ENCODE data around the gene SLC18A2. TPM values are rescaled to one million over a fixed set of nuclear protein-coding genes. Genes with fewer than 3 reads are reported as not detected.

Gene SLC18A2
- total RNA-seq, 4 donors from 2014 or later: 0.18 to 0.95 (median 0.75) TPM

DNA sequence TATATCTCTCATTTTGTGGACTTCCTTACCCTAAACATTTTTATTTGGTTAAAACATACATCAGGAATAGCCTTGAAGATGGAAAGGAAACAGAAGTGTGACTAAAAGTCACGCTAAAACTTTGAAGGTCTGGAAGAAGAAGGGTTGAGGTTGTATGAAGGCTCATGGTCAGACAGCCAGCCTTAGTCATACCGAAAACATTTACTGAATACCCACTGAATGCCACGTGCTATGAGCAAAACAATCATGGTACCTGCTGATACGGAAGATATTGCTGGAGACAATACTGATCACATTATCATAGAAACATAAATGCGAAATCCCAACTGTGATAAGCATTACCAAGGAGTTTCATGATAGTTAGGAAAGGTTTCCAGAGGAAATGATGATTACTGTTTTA, 70.3 kb downstream of the SLC18A2 start:
- no peaks in the 10 kb centered on the region for H3K4me1 ChIP-seq
- peaks cover 0 to 8% (median 0%) of the 10 kb centered on the region in 3 donors for H3K36me3 ChIP-seq
- no peak overlapping the region for H3K27ac ChIP-seq
- no peak for TF ChIP-seq POLR2A (IDR thresholded peaks at IDR 0.05)
- TF ChIP-seq, protein P1, sequence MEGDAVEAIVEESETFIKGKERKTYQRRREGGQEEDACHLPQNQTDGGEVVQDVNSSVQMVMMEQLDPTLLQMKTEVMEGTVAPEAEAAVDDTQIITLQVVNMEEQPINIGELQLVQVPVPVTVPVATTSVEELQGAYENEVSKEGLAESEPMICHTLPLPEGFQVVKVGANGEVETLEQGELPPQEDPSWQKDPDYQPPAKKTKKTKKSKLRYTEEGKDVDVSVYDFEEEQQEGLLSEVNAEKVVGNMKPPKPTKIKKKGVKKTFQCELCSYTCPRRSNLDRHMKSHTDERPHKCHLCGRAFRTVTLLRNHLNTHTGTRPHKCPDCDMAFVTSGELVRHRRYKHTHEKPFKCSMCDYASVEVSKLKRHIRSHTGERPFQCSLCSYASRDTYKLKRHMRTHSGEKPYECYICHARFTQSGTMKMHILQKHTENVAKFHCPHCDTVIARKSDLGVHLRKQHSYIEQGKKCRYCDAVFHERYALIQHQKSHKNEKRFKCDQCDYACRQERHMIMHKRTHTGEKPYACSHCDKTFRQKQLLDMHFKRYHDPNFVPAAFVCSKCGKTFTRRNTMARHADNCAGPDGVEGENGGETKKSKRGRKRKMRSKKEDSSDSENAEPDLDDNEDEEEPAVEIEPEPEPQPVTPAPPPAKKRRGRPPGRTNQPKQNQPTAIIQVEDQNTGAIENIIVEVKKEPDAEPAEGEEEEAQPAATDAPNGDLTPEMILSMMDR (IDR thresholded peaks at IDR 0.05): no peak
- no peak for DNase-seq
- H3K27me3 ChIP-seq: no peaks in the 10 kb centered on the region
- H3K4me3 ChIP-seq: no peak overlapping the region
- no peaks in the 10 kb centered on the region for H3K9me3 ChIP-seq

DNA sequence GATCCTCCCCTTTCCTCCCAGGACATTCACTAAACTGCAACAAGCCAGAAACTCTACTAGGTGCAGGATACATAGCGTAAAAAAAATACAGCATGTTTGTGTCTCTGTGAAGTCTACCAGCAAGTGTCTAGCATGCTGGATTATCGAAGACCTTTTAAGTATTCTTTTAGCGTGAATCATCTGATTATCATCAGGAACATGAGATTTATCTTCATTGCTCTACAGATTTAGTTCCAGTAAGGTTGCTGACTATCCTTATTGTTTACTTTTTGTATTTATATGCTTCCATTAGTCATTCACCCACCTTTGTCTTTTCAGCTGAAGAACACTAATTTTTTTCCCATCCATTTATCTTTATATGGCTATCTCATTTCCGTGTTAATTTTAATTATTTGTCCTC, 71.5 kb downstream of the SLC18A2 start:
- no peak overlapping the region for H3K27ac ChIP-seq

DNA sequence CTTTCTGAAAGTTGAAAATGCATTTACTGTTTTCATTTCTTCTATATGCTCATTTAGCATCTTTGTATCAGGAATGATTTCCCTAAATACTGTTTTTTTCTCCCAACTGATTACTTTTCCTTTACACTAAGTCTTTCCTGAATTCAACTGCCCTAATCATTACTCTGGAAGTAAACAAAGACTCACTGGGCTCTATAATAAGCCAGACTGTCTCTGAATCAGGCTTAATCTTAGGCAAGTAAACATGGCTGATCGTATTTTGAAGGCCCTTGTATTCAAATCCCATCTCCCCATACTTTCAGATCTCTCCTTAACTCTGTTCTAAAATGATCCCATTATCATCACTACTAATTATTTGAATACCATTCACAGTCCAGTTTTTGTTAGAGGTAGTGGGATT, 72.7 kb downstream of the SLC18A2 start:
- Histone ChIP-seq H3K36me3 (peaks cover 0 to 11% (median 0%) of the 10 kb centered on the region in 3 donors), H3K27ac (no peak overlapping the region), H3K9me3 (no peaks in the 10 kb centered on the region), H3K4me1 (no peaks in the 10 kb centered on the region), H3K27me3 (no peaks in the 10 kb centered on the region), H3K4me3 (no peak overlapping the region)
- no peak for TF ChIP-seq POLR2A (IDR thresholded peaks at IDR 0.05)
- TF ChIP-seq, protein P1 (IDR thresholded peaks at IDR 0.05): no peak
- no peak for DNase-seq

More for the DNA sequence above, 71.5 kb downstream of the SLC18A2 start:
- DNase-seq: no peak
- H3K9me3 ChIP-seq: no peaks in the 10 kb centered on the region
- no peaks in the 10 kb centered on the region for H3K4me1 ChIP-seq
- no peaks in the 10 kb centered on the region for H3K27me3 ChIP-seq
- TF ChIP-seq, protein P1 (IDR thresholded peaks at IDR 0.05): no peak
- no peak for TF ChIP-seq POLR2A (IDR thresholded peaks at IDR 0.05)
- peaks cover 0 to 11% (median 0%) of the 10 kb centered on the region in 3 donors for H3K36me3 ChIP-seq
- H3K4me3 ChIP-seq: no peak overlapping the region

DNA sequence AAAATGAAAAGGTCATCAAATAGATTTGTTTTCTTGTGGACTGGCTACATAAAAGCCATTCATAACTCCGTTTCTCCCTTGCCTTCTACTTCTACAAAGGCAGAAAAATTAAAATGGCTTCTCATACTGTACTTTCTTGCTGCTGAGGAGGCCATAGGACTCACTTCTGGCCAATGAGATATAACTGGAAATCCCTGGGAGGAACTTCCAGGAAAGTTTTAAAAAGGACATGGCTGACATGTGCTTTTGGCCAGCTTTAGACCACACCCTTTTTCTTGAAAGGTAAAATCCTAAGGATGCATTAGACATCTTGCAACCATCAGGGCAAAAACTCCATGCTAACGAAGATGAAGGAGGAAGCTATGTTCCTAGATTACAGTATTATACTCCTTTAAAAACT, 75.8 kb downstream of the SLC18A2 start:
- Histone ChIP-seq H3K9me3 (no peaks in the 10 kb centered on the region), H3K36me3 (peaks cover 0 to 7% (median 0%) of the 10 kb centered on the region in 3 donors), H3K27ac (no peak overlapping the region), H3K27me3 (no peaks in the 10 kb centered on the region), H3K4me1 (no peaks in the 10 kb centered on the region), H3K4me3 (no peak overlapping the region)
- no peak for DNase-seq
- no peak for TF ChIP-seq POLR2A (IDR thresholded peaks at IDR 0.05)
- TF ChIP-seq, protein P1 (IDR thresholded peaks at IDR 0.05): no peak

DNA sequence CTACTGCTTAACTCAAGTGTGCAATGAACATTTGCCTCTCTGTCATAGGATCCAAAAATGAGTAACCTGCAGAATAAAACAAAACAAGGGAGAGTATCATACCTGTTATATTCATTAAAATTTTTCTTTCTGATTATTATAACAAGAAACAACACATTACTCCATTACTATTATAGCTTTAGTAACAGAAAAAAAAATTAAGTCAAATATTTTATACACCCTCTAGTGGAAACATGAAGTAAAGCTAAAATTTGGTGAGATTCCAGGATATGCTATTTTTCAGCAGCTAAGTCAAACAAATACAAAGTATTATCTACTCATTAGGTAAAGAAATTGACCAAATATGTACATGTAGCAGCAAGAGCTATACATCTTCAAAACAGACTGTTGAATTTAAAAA, 78.0 kb downstream of the SLC18A2 start:
- DNase-seq: no peak
- peaks cover 0 to 4% (median 0%) of the 10 kb centered on the region in 3 donors for H3K36me3 ChIP-seq
- H3K4me1 ChIP-seq: no peaks in the 10 kb centered on the region
- H3K4me3 ChIP-seq: no peak overlapping the region
- no peak overlapping the region for H3K27ac ChIP-seq
- no peak for TF ChIP-seq POLR2A (IDR thresholded peaks at IDR 0.05)
- TF ChIP-seq, protein P1 (IDR thresholded peaks at IDR 0.05): peak in 1 of 6 experiments; percentile 8
- H3K9me3 ChIP-seq: no peaks in the 10 kb centered on the region
- H3K27me3 ChIP-seq: no peaks in the 10 kb centered on the region

All from Peyer's patch (tissue), 4 donors.